OCI-LY1 (cell line): ENCODE results near the gene KLHL2.
"Not testable (repeated sequence)": the region's sequence is repeated elsewhere in the genome, so short reads cannot be mapped to it uniquely, and the experiment has no call there.

Experiments used
- CTCF ChIP-seq: fragments of 200-600 bp; sonication (generic), shearing (Covaris generic); IDR thresholded peaks from 2 replicates; pipeline ENCODE4 v1.5.1; 2017; ENCODE audit warnings: mild to moderate bottlenecking, antibody characterized with exemption, low read length, moderate library complexity, mixed read lengths
- EZH2 ChIP-seq: fragments of 200-600 bp; sonication (generic), shearing (Covaris generic); IDR thresholded peaks from 2 replicates; pipeline ENCODE4 v1.8.0; 2017; ENCODE audit warnings: borderline replicate concordance, mixed run types, mild to moderate bottlenecking, antibody characterized with exemption, low read length, moderate library complexity, mixed read lengths

GRCh38 chr4:165236852-165237251 lies 29.5 kb downstream of the KLHL2 start:
- not testable (repeated sequence) for TF ChIP-seq EZH2, CTCF
